Adipocyte (in vitro differentiated cells): ENCODE data around the gene PFKM.

ENCODE experiments used
- DNase-seq: peaks from one replicate; pipeline ENCODE4 v3.0.0-alpha.2; 2015; ENCODE audit warnings: low read depth
- H3K27me3 ChIP-seq: replicated peaks from 2 replicates; pipeline ENCODE4 v1.7.0; 2013; ENCODE audit warnings: mild to moderate bottlenecking, low read length, moderate library complexity; ENCODE audit not compliant: control insufficient read depth, insufficient read depth
- H3K36me3 ChIP-seq: 2 replicates; pipeline ENCODE4 v1.7.0; 2013; ENCODE audit warnings: low read length, mild to moderate bottlenecking, moderate library complexity; ENCODE audit not compliant: control insufficient read depth, insufficient read depth, severe bottlenecking
- H3K4me1 ChIP-seq: 2 replicates; pipeline ENCODE4 v1.7.0; 2013; ENCODE audit warnings: mild to moderate bottlenecking, low read length, moderate library complexity; ENCODE audit not compliant: control insufficient read depth, insufficient read depth
- H3K4me3 ChIP-seq: 2 replicates; pipeline ENCODE4 v1.7.0; 2013; ENCODE audit warnings: mild to moderate bottlenecking, low read length, moderate library complexity
- H3K9ac ChIP-seq: 2 replicates; pipeline ENCODE4 v1.7.0; 2013; ENCODE audit warnings: mild to moderate bottlenecking, low read length, moderate library complexity
- H3K9me3 ChIP-seq: 2 replicates; pipeline ENCODE4 v1.7.0; 2013; ENCODE audit warnings: mild to moderate bottlenecking, low read length, moderate library complexity; ENCODE audit not compliant: control insufficient read depth

Gene PFKM

GRCh38 chr12:48193623-48194022, 74.5 kb downstream of the PFKM start:
- H3K4me3 ChIP-seq: no peak overlapping the region
- no peaks in the 10 kb centered on the region for H3K36me3 ChIP-seq
- H3K9ac ChIP-seq: no peak overlapping the region
- H3K27me3 ChIP-seq: no peaks in the 10 kb centered on the region
- H3K9me3 ChIP-seq: no peaks in the 10 kb centered on the region
- DNase-seq: no peak
- H3K4me1 ChIP-seq: peaks cover 27% of the 10 kb centered on the region

- no peaks in the 10 kb centered on the region for H3K36me3 ChIP-seq
- no peaks in the 10 kb centered on the region for H3K9me3 ChIP-seq
- no peak overlapping the region for H3K9ac ChIP-seq
- H3K27me3 ChIP-seq: no peaks in the 10 kb centered on the region
- DNase-seq: peak; percentile 61
- H3K4me3 ChIP-seq: peak overlapping the region; percentile 21
- H3K4me1 ChIP-seq: peaks cover 36% of the 10 kb centered on the region
These were observed 75.6 kb downstream of the PFKM start for GRCh38 chr12:48194799-48195201.
